Activated CD8-positive, alpha-beta memory T cell treated with anti-CD3 and anti-CD28 coated beads, Interleukin-2, amount 50 U/mL, for 1 hour (primary cell): ENCODE results near the gene NLGN2.

ENCODE experiments used
- DNase-seq: peaks from one replicate; pipeline ENCODE4 v3.0.0-alpha.2; 2020; ENCODE audit errors: extremely low read depth

The NLGN2 gene

DNA sequence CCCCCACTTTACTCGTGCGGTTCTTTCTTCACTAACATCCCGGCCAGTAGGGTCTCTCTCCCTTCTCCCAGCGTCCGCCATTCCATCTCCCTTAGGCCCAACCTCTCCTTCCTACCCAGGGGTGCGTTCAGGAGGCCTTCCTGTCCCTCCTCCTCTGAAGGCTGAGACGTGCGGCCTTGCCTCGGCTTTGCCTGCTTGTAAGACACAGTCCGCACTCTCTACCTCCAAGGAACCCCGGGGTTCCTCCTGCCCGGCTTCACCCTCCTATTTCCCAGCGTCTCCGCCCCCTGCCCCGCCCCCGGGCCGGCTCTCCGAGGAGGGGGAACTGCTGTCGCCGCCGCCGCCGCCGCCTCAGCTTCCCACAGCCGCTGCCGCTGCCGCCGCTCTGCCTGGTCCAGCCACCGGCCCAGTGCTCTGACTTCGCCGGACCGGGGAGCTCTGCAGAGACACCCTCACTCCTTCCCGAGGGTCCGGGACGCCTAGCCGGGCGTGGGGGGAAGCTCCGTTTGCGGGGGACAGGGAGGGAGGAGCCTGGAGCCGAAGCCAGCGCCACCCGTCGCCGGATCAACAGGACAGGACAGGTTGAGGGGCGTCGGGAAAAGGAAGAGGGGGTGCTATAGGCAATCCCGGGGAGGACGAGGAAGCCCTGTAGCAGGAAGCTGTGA, 30.4 kb downstream of the NLGN2 start:
- DNase-seq: no peak

DNA sequence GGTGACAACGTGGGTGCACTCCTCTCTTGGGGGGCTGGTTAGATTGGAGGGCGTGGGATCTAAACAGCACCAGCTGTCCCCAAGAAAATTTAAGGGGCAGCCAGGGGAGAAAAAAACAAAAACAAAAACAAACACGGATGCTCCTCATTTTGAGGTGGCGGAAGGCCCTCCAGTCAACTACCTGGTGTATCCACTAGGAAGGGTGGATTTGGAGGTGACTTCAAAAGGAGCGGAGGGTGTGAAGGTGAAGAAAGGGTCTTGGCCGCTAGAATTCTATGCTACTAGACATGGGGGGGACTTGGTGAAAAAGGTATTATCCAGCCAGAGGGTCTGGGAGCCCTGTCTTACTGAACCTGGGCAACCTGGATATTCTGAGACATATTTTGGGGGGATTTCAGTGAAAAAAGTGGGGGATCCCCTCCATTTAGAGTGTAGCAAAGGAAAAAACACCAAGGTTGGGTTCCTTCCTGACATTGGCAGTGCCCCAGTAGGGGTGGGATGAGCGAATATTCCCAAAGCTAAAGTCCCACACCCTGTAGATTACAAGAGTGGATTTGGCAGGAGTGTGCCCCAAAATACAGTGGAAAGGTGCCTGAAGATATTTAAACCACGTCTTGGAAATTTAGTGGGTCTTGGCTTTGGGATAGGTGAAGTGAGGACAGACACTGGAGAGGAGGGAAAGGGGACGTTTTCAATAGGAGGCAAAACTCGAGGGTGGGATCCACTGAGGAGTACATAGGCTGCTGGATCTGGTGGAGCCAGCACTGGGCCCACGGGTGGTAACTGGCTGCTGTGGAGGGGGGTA, 31.2 kb downstream of the NLGN2 start:
- no peak for DNase-seq

DNA sequence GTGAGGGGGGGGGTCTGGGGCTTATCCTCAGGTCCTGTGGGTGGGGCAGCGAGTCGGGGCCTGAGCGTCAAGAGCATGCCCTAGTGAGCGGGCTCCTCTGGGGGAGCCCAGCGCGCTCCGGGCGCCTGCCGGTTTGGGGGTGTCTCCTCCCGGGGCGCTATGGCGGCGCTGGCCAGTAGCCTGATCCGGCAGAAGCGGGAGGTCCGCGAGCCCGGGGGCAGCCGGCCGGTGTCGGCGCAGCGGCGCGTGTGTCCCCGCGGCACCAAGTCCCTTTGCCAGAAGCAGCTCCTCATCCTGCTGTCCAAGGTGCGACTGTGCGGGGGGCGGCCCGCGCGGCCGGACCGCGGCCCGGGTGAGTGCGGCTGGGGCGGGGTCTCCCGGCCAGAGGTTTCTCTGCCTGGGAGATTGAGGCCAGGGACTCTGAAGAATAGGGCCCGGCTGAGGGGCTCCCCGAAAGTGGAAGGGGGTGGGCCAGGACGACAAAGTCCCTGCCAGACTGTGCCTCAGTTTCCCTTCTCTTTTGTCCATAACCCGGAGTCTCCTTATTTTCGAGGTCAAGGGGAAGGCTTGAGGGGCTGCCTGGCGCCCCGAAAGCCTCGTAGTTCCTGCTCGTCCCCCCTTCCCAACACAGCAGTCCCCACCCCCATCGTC, 31.9 kb downstream of the NLGN2 start, which contains the start of gene FGF11:
Gene FGF11 (plus strand): TSS at position 51 of the 651 bp plus-strand sequence. CDS start 109 bp downstream, at position 160.
- DNase-seq: no peak

DNA sequence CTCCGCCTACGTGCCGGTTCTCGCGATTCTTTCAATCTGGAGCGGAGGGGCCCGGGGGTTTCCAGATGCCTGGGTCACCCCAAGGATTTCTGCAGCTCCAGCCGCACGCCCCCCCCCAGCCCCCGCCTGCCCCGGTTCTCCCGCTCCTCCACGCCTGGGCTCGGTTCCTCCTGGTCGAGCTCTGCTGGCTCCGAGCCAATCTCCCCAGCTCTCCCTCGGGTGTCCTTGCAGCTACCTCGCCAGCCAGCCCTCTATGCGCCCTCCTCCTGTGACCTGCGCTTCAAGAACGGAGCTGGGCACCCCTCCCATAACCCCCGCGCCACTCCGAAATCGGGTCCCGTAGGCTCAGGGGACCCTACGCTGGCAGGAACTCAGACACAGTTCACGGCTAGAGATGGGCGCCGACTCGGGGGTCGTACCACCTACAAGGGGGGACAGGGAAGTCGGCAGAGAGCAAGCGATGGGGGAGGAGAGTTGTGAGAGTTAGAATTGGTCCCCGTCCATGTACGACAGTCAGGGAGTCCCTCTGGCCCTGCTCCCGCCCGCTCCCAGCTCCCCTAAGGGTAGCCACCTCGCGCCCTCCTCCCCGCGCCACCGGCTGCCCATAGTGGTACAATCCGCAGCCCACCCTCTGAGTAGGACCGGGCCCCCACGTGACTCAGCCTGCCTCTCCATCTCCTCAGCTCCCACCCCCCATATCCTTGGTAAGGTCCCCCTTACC, 32.6 kb downstream of the NLGN2 start:
- no peak for DNase-seq

DNA sequence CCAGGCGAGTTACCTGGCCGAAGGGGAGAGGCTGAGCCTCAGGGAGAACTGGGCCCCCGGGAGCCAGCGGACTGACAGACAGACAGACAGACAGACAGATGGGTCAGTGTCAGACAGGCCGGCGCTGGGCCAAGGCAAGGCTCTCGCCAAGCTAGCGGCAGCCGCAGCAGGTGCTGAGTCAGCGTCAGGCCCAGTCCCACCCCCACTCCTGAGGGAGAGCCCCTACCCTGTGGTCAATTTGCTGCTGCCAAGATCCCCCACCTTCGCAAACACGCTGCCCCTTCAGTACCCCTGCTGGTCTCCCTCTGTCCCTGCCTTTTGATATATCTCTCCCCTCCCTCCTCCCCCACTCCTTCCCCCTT, 33.2 kb downstream of the NLGN2 start:
- DNase-seq: no peak

DNA sequence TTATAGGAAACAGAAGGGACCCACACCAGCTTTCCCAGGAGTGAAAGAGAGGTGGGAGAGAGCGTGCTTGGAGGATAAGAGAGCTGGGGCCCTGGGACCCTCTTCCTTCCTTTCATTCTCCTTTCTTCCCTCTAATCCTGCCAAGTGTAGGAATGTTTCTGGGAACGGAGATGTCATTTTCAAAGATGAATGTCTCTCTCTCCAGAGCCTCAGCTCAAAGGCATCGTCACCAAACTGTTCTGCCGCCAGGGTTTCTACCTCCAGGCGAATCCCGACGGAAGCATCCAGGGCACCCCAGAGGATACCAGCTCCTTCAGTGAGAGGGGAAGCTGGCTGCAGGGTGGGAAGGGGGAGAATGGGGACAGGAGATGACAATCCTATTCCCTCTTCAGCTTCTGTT, 33.6 kb downstream of the NLGN2 start:
- no peak for DNase-seq

DNA sequence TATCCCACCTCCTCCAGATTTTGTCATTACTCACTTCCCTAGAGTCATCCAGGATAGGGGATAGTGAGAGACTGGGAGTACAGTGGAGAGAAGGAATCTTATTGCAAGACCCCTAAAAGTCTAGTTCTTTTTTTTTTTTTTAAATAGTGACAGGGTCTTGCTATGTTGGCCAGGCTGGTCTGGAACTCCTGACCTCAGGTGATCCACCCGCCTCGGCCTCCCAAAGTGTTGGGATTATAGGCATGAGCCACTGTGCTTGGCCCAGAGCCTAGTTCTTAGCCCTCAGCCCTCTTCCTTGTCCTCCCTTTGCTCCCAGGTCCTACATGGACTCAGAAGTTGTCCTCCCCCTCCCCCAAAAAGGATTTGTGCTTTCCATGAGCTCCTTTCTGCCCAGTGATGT, 34.5 kb downstream of the NLGN2 start:
- DNase-seq: no peak

DNA sequence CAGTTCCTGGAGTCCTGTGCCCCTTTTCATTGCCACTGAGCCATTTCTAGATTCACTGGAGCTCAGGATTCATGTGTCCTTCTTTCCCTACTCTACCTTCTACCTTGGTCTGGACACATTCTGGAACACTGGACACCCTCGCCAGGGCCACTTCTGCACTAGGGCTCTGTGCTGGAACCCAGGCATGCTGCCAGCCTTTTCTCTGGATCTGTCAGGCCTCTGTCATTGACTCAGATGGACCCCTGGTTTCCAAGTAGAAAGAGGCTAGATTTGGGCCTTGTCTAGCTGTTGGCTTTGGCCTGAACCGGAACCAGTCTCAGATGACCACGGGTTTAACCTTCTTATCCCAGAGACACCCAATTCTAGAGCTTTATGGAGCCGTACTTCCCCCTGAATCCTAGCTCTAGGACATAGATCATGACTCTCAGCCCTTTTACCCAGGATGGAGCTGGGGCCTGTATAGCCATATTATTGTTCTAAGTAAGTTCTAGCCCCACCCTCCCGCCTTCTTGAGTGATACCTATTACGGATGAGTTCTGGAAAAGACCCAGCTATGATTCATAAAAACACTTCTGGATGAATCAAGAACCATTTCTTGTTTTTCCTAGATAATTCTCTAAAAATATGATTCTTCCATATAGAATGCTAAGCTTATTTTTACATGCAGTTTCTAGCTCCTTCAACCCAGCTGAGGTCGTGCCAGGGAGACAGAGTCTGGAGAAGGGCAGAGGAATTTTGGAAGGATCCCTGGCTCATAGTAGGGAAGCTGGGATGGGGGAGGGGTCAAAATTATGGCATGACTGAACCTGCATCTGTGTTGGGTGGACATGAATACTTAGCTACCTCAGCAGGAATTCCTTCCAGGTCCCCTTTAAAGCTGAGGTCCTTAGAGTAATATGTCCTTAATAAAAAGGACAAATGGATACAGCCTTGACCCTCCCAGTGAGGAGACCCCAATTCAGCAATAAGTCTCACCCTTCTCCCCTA, 36.1 kb downstream of the NLGN2 start:
- no peak for DNase-seq

DNA sequence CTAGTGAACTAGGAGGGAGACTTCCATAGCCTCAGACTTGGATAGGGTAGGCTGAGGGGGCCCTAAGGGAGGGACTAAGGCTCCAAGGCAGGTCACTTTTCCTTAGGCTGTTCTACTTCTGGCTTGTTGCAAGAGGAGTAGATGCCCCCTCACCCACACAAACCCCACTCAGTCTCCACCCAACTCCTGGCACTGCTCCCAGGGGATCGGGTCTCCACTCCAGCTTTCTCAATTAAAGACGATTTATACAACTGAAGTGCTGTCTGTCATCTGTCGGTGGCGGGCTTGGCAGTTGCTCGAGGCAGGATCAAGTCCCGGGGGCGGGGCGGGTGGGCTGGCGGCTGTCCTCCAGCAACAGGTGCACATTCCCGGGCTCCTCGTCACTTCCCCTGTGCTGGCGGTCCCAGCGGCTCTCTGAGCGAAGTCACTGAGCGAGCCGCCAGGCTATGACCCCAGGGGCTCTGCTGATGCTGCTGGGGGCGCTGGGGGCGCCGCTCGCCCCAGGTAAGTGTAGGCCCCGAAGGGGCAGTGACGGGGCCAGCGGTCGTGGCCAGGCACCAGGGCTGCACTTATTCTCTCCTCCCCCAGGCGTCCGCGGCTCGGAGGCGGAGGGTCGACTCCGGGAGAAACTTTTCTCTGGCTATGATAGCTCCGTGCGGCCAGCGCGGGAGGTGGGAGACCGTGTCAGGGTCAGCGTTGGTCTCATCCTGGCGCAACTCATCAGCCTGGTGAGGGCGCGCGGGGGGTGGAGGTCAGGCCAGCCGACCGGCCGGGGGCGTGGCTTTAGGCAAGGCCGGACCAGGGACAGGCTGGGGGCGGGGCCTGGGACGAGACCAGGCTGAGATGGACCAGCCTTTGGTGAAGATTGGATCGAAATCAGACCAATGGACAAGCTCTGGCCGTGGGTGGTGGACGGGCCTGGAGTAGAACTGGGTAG, 37.3 kb downstream of the NLGN2 start, which contains the start of gene CHRNB1:
Gene CHRNB1 (plus strand): TSS at position 380 of the 937 bp plus-strand sequence. CDS start 67 bp downstream, at position 447.
- DNase-seq: no peak

DNA sequence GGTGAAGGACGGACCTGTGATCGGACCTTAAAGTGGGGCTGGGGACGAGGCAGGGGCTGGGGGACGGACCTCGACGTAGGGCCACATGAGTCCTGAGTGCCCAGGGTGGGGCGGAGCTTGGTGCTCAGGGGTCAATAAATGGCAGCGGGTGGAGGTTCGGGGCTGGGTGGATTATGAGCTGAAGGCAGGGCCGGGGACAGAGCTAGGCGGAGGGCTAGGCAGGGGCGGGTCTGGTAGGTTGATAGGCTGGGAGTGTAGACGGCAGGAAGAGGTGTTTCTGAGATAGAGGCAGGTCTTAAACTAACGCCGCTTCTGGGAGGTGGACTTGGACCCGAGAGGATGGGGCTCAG, 37.9 kb downstream of the NLGN2 start:
- no peak for DNase-seq

DNA sequence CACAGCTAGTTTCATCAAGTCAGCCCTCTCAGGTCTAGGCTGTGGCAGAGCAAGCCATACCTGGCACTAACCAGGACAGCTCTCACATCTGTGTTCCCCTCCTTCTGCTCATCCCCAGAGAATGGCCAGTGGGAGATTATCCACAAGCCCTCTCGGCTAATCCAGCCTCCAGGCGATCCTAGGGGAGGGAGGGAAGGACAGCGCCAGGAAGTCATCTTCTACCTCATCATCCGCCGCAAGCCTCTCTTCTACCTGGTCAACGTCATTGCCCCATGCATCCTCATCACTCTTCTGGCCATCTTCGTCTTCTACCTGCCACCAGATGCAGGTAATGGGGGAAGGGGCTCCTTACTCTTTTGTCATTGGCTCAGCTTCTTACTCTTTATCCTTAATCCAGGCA, 40.8 kb downstream of the NLGN2 start:
- DNase-seq: no peak

DNA sequence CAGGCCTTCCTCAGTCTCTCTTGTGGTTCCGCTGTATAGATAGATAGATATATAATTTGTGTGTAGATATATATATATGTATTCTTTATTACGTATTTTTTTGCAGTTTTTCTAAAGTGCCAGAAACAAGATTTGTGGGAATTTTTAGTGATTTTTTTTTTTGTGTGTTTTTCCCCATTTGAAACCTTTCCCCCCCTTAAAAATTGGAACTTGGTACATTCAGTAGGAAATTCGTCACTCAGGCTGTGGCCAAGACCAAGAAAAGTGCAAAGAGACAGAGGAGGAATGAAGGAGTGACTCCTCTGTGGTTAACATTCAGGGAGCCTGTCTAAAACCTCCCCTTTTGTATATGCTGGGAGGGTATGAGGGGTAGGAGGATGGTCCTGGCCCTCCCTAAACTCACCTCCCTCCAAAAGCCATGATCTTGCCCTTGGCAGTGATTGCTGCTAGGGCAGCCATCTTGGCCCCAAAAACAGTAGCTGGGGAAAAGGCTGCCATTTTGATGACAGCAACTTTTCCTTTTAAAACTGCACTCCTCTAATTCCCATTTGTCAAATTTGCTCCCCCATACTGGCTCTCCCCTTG, 52.4 kb downstream of the NLGN2 start:
- no peak for DNase-seq

DNA sequence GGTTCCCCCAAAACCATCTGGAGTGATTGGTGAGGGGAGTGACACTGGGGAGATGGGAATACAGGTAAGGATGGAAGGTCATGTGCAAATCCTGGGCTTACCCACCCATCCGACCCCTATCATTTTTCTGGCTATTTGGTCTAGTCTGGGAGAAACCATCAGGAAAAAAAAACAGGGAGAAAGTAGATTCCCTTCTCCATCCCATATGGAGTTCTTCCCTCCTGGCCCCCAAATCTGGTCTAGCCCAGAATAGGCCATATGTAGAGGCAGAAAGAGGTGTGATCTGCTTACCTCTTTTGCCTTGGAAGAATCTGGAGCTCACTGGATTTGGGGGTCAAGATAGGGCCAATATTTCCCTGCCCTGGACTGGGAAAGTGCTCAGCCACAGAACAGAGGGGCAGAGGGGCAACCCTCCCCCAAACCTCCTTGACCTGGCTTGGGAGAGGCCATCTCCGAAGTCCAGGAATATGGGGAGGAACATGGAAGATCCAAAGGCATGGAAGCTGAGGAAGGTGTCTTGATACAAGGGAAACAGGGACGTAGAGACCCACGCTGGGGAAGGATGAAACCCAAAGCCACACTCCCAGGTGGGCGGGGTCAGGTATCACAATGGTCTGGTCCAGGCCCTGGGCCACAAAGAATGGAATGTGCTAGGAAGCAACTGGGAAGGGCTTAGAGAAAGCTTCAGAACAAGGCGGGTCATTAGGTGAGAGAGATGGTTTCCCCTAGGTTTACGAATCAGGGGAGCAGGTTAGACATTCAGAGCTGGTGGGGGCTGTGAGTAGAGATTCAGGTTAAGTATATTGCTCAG, 53.4 kb downstream of the NLGN2 start:
- DNase-seq: no peak

DNA sequence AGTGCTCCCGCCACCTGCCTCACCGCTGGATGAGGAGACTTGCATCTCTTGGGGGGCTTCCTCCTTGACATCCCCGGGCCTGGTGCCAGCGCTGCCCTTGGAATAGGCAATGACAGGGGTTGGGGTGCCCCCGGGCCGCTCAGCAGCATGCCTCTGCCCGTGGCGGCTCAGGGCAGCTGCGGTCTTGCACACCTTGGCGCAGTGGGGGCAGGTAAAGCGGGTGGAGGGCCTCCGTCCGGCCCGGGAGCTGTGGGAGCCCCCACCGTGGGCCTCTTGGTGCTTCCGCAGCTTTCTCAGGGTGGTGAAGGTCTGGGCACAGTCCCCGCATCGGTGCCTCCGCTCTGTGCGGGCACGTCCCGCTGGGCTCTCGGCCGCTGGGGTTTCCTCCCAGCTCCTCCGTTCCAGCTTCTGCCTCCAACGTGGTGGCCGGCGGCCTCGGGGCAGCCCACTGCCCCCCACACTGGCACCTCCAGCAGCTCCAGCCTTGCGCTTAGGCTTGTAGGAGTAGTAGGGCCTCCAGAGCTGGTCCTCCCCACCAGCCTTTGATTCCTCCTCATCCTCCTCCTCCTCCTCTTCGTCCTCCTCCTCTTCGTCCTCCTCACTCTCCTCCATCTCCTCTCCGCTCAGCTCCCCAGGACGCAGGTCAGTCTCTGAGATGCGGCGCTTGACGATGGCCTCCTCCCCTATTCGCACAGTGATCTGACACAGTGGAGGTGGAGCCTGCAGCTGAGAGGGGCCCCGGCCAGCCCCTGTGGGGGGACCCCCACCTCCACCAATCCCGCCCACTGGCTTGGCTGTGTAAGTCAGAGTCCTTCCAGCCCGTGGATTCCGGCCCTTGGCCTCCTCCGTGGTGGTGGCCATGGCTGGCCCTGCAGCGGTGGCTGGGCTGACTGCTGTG, 55.1 kb downstream of the NLGN2 start:
- DNase-seq: no peak

DNA sequence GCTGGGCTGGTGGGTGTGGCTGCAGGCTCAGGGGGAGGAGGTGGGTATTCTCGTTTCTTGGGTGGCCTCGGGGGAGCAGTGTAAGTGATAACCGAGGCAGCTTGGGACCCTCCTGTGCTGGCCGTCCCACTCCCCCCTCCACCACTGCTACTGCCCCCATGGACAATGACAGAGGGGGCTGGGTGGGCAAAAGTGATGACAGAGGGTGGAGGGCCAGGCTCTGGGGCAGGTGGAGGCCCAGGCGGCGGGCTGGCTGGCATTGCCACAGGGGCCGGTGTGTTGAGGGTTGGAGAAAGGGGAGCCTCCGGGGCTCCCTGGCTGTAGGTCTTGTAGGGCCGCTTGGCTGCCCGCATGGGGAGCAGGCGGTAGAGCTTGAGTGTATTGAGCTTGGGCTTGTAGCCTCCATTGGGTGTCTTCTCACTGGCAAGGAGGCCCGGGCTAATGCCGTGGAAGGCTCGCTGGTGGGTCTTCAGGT, 55.8 kb downstream of the NLGN2 start:
- DNase-seq: no peak

DNA sequence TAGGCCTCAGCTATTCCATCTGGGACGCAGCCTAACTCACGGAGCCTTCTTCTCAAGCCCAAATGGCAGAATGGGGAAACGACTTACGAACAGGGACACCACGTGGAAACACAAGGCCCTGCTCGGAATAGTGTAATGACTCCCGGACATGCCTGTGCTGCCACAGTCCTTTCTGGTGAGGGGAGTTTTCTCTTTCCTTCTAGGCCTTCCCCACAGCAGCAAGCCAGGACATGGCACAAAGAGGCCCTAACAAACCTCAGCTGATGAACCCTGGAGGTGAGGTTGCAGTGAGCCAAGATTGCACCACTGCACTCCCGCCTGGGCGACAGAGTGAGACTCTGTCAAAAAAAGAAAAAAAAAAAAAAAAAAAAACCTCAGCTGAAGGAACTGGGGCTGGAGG, 56.4 kb downstream of the NLGN2 start:
- DNase-seq: no peak

DNA sequence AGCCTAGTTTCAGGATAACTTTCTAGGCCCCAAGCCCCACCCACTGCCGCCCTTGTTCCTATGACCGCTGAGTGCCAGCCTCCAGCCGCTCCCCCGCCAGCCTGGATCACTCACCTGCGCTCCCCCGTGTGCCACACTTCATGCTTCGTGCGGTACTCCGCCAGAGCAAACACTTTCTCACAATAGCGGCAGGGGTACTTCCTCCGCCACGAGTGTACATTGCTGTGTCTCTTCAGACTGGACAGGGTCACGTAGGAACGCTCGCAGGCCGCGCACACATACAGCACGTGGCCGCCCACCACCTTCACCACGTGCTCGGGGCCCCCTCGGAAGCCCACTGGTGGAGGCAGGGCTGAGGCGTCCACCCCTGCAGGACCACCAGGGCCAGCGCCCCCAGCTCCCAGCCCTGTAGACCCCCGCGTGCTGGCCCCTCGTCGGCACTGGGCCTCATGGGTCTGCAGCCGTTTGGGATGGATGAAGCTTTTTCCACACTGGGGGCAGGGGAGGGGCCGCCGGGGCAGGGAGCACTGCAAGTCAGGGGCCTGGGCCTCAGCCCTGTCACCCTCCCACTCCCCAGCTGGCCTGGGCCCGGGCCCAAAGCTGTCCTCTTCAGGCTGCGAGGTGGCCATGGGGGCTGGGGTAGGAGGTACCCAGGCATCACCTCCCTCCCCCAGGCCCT, 58.1 kb downstream of the NLGN2 start:
- no peak for DNase-seq
